WTC11 (cell line): ENCODE data around the gene TNP2.

ENCODE experiments used
- ATF2 ChIP-seq: sonication (generic); formaldehyde crosslinking; IDR thresholded peaks from 2 replicates; pipeline ENCODE4 v1.8.1; 2022; ENCODE audit warnings: low read depth, missing genetic modification reagents, borderline replicate concordance
- ATF6 ChIP-seq: sonication (generic); formaldehyde crosslinking; IDR thresholded peaks from 2 replicates; pipeline ENCODE4 v1.8.1; 2023; ENCODE audit warnings: mild to moderate bottlenecking, missing genetic modification reagents
- CTCF ChIP-seq: fragments of 200-600 bp; IDR thresholded peaks from 2 replicates; pipeline ENCODE4 v1.8.0; 2022; ENCODE audit warnings: antibody characterized with exemption
- E2F4 ChIP-seq: sonication (generic); formaldehyde crosslinking; IDR thresholded peaks from 2 replicates; pipeline ENCODE4 v1.8.1; 2022; ENCODE audit warnings: low read depth, mild to moderate bottlenecking, moderate library complexity, missing genetic modification reagents, borderline replicate concordance
- ERG ChIP-seq: fragments of 250-450 bp; sonication (Bioruptor Pico); IDR thresholded peaks from 2 replicates; pipeline ENCODE4 v1.8.0; 2021; ENCODE audit warnings: mild to moderate bottlenecking
- MAX ChIP-seq: sonication (generic); formaldehyde crosslinking; IDR thresholded peaks from 2 replicates; pipeline ENCODE4 v1.8.0; 2022; ENCODE audit warnings: mild to moderate bottlenecking, missing genetic modification reagents
- NR2C2 ChIP-seq: sonication (generic); formaldehyde crosslinking; IDR thresholded peaks from 2 replicates; pipeline ENCODE4 v1.8.0; 2022; ENCODE audit warnings: mild to moderate bottlenecking, missing genetic modification reagents
- NR3C1 ChIP-seq: sonication (generic); formaldehyde crosslinking; conservative IDR thresholded peaks from 2 replicates; pipeline ENCODE4 v1.8.1; 2023; ENCODE audit warnings: low read depth, mild to moderate bottlenecking, missing genetic modification reagents
- RELA ChIP-seq: sonication (generic); formaldehyde crosslinking; IDR thresholded peaks from 2 replicates; pipeline ENCODE4 v1.8.1; 2022; ENCODE audit warnings: missing genetic modification reagents, mild to moderate bottlenecking, borderline replicate concordance
- SMAD3 ChIP-seq: sonication (generic); formaldehyde crosslinking; IDR thresholded peaks from 2 replicates; pipeline ENCODE4 v1.8.0; 2022; ENCODE audit warnings: missing genetic modification reagents, mild to moderate bottlenecking, borderline replicate concordance
- USF1 ChIP-seq: sonication (generic); formaldehyde crosslinking; IDR thresholded peaks from 2 replicates; pipeline ENCODE4 v1.8.0; 2022; ENCODE audit warnings: mild to moderate bottlenecking, missing genetic modification reagents
- ZNF317 ChIP-seq: sonication (generic); formaldehyde crosslinking; IDR thresholded peaks from 2 replicates; pipeline ENCODE4 v1.8.1; 2023; ENCODE audit warnings: low read depth, mild to moderate bottlenecking, moderate library complexity, missing genetic modification reagents, borderline replicate concordance
- ZNF423 ChIP-seq: fragments of 250-450 bp; sonication (Bioruptor Pico); IDR thresholded peaks from 2 replicates; pipeline ENCODE4 v2.1.2; 2022; ENCODE audit warnings: mild to moderate bottlenecking, moderate library complexity

- TF ChIP-seq NR2C2 (CRISPR knock-in tag) (no peak), CTCF (no peak), MAX (CRISPR knock-in tag) (no peak), SMAD3 (CRISPR knock-in tag) (no peak), RELA (CRISPR knock-in tag) (no peak), ZNF423 (no peak), ATF2 (no peak), ATF6 (no peak), ERG (CRISPR knock-in tag) (no peak), USF1 (no peak), ZNF317 (CRISPR knock-in tag) (no peak), NR3C1 (CRISPR knock-in tag) (no peak), E2F4 (CRISPR knock-in tag) (no peak)
Measured at GRCh38 chr16:11307639-11308492, 38.7 kb upstream of the TNP2 start.
